ENCODE data around the gene GPR141.

The GPR141 gene

GRCh38 chr7:37769726-37770125, 86.2 kb downstream of the GPR141 start:
- no peak for TF ChIP-seq ZNF274 (IDR thresholded peaks at IDR 0.05; ENCODE audit: low read depth, low read length)
- no peak overlapping the region for H3K4me3 ChIP-seq (ENCODE audit: low read length)

- H3K4me3 ChIP-seq (ENCODE audit: low read length) = no peak overlapping the region
- TF ChIP-seq ZNF274 (IDR thresholded peaks at IDR 0.05; ENCODE audit: low read depth, low read length) = no peak
Measured at GRCh38 chr7:37770838-37771237, 87.3 kb downstream of the GPR141 start.

GRCh38 chr7:37771342-37771741, 87.8 kb downstream of the GPR141 start:
- no peak overlapping the region for H3K4me3 ChIP-seq (ENCODE audit: low read length)
- TF ChIP-seq ZNF274 (IDR thresholded peaks at IDR 0.05; ENCODE audit: low read depth, low read length) = no peak

GRCh38 chr7:37771801-37772200, 88.2 kb downstream of the GPR141 start:
- H3K4me3 ChIP-seq (ENCODE audit: low read length) = no peak overlapping the region
- no peak for TF ChIP-seq ZNF274 (IDR thresholded peaks at IDR 0.05; ENCODE audit: low read depth, low read length)

- TF ChIP-seq ZNF274 (IDR thresholded peaks at IDR 0.05; ENCODE audit: low read depth, low read length) = no peak
- H3K4me3 ChIP-seq (ENCODE audit: low read length) = no peak overlapping the region
Measured at GRCh38 chr7:37775921-37776320, 92.4 kb downstream of the GPR141 start.

DNA sequence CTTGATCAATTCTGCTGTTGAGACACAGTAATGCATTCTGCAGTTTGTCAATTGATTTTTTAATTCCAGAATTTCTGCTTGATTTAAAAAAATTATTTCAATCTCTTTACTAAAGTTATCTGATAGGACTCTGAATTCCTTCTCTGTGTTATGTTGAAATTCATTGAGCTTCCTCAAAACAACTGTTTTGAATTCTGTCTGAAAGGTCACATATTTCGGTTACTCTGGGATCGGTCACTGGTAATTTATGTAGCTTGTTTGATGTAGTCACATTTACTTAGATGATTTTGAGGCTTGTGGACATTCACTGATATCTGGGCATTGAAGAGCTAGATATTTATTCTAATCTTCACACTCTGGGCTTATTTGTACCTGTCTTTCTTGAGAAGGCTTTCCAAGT, 97.6 kb downstream of the GPR141 start:
- no peak overlapping the region for H3K4me3 ChIP-seq (ENCODE audit: low read length)
- TF ChIP-seq ZNF274 (IDR thresholded peaks at IDR 0.05; ENCODE audit: low read depth, low read length) = no peak

DNA sequence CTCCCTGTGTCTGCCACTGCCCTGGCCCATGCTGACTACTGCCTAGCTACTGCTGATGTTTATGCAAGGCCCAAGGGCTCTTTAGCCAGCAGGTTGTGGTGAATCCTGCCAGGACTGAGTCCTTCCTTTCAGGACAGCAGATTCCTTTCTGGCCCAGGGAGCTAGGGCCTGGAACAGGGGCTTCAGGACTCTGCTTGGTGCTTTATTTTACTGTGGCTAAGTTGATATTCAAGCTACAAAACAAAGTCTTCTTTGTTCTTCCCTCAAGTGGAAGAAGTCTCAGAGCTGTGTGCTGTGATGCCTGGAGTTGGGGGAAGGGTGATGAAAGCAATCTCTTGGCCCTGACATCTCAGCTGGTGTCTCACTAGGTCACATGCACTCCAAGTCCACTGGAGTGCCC, 98.6 kb downstream of the GPR141 start:
- H3K4me3 ChIP-seq (ENCODE audit: low read length) = no peak overlapping the region
- no peak for TF ChIP-seq ZNF274 (IDR thresholded peaks at IDR 0.05; ENCODE audit: low read depth, low read length)

GRCh38 chr7:37784015-37784414, 100.4 kb downstream of the GPR141 start:
- TF ChIP-seq ZNF274 (IDR thresholded peaks at IDR 0.05; ENCODE audit: low read depth, low read length) = no peak
- H3K4me3 ChIP-seq (ENCODE audit: low read length) = no peak overlapping the region

- TF ChIP-seq ZNF274 (IDR thresholded peaks at IDR 0.05; ENCODE audit: low read depth, low read length) = no peak
- no peak overlapping the region for H3K4me3 ChIP-seq (ENCODE audit: low read length)
Measured at GRCh38 chr7:37786741-37787569, 103.4 kb downstream of the GPR141 start.

Measured in GM08714 (cell line).